ENCODE data around the gene GLIS1. TPM values are rescaled to one million over a fixed set of nuclear protein-coding genes. Genes with fewer than 3 reads are reported as not detected.

The GLIS1 gene
- 0.58 and 1.7 TPM in 2 replicates for total RNA-seq

GRCh38 chr1:53739109-53739681 lies at the start of gene GLIS1:
Gene GLIS1 (minus strand): TSS chr1:53739164. CDS start chr1:53738064, 1,100 bp downstream.

GRCh38 chr1:53459321-53460175 lies 279.4 kb downstream of the GLIS1 start, which contains the start of gene DMRTB1:
Gene DMRTB1 (plus strand): TSS chr1:53459399. CDS start chr1:53459454, 55 bp downstream.

Other genes starting within 250 kb of the GLIS1 start
- 8.6 and 24.4 TPM in 2 replicates for gene NDC1, start 99.1 kb upstream of the GLIS1 start, total RNA-seq
- gene YIPF1, start 150.6 kb upstream of the GLIS1 start, total RNA-seq: 22.5 and 25.8 TPM in 2 replicates
- under 0.01 TPM in 1 of 2 replicates, not detected in the other for gene DIO1, start 155.0 kb upstream of the GLIS1 start, total RNA-seq
- 12.1 and 40.3 TPM in 2 replicates for gene IFT25, start 206.5 kb upstream of the GLIS1 start, total RNA-seq
- gene LRRC42, start 207.2 kb upstream of the GLIS1 start, total RNA-seq: 34.4 and 35.3 TPM in 2 replicates

Measured in smooth muscle cell of trachea (primary cell).